ENCODE results near the gene DCLK1. TPM values are rescaled to one million over a fixed set of nuclear protein-coding genes. Genes with fewer than 3 reads are reported as not detected.
"Not testable (repeated sequence)": the region's sequence is repeated elsewhere in the genome, so short reads cannot be mapped to it uniquely, and the experiment has no call there.

Gene DCLK1
- total and polyA plus RNA-seq, 2 experiments from 2014 or later: 0.16 to 2.9 TPM

- Histone ChIP-seq H3K36me3 (replicated peaks; ENCODE audit: insufficient read depth, low read depth) (no peaks in the 10 kb centered on the region), H3K4me1 (ENCODE audit: insufficient read depth) (no peaks in the 10 kb centered on the region), H3K4me2 (no peak overlapping the region), H3K27ac (no peak overlapping the region), H3K9me3 (ENCODE audit: low read depth) (no peaks in the 10 kb centered on the region), H3K4me3 (no peak overlapping the region), H2AFZ (no peak overlapping the region), H4K20me1 (ENCODE audit: insufficient read depth, poor library complexity, severe bottlenecking) (no peaks in the 10 kb centered on the region), H3K27me3 (no peaks in the 10 kb centered on the region), H3K79me2 (no peaks in the 10 kb centered on the region), H3K9me2 (replicated peaks; ENCODE audit: insufficient read depth) (no peaks in the 10 kb centered on the region)
- no peak for TF ChIP-seq CTCF (IDR thresholded peaks at IDR 0.05; ENCODE audit: poor library complexity)
- no peak for TF ChIP-seq EZH2phosphoT487 (IDR thresholded peaks at IDR 0.05; ENCODE audit: low read depth, severe bottlenecking, unreplicated experiment)
- no peak for TF ChIP-seq EZH2 (IDR thresholded peaks at IDR 0.05; ENCODE audit: borderline replicate concordance)
- DNase-seq (ENCODE audit: low spot score): no peak
- WGBS (ENCODE audit: low lambda C conversion rate, missing lambda C conversion rate): 82% methylated on average over 7 of the region's 7 CpGs
These were observed 155.1 kb downstream of the DCLK1 start for GRCh38 chr13:35976126-35976525.

GRCh38 chr13:35966951-35967350, 164.2 kb downstream of the DCLK1 start:
- not testable (repeated sequence) for H3K9me2 ChIP-seq (replicated peaks; ENCODE audit: insufficient read depth); H4K20me1 ChIP-seq (ENCODE audit: insufficient read depth, poor library complexity, severe bottlenecking); H3K4me1 ChIP-seq (ENCODE audit: insufficient read depth); H3K4me2 ChIP-seq; H3K4me3 ChIP-seq; H3K27ac ChIP-seq; H3K79me2 ChIP-seq; DNase-seq (ENCODE audit: low spot score); H3K36me3 ChIP-seq (replicated peaks; ENCODE audit: insufficient read depth, low read depth); H2AFZ ChIP-seq; H3K27me3 ChIP-seq; H3K9me3 ChIP-seq (ENCODE audit: low read depth)
- WGBS (ENCODE audit: low lambda C conversion rate, missing lambda C conversion rate): 93% methylated on average over 19 of the region's 29 CpGs

GRCh38 chr13:35966024-35966423, 165.2 kb downstream of the DCLK1 start:
- no peaks in the 10 kb centered on the region for H3K4me1 ChIP-seq (ENCODE audit: insufficient read depth)
- no peaks in the 10 kb centered on the region for H3K36me3 ChIP-seq (replicated peaks; ENCODE audit: insufficient read depth, low read depth)
- no peak overlapping the region for H2AFZ ChIP-seq
- WGBS (ENCODE audit: low lambda C conversion rate, missing lambda C conversion rate): 84% methylated on average over 1 of the region's 1 CpG
- H3K79me2 ChIP-seq: no peaks in the 10 kb centered on the region
- no peak overlapping the region for H3K4me3 ChIP-seq
- no peaks in the 10 kb centered on the region for H3K27me3 ChIP-seq
- no peaks in the 10 kb centered on the region for H3K9me3 ChIP-seq (ENCODE audit: low read depth)
- H3K27ac ChIP-seq: no peak overlapping the region
- H3K9me2 ChIP-seq (replicated peaks; ENCODE audit: insufficient read depth): no peaks in the 10 kb centered on the region
- no peak for DNase-seq (ENCODE audit: low spot score)
- TF ChIP-seq EZH2phosphoT487 (IDR thresholded peaks at IDR 0.05; ENCODE audit: low read depth, severe bottlenecking, unreplicated experiment) (no peak), CTCF (IDR thresholded peaks at IDR 0.05; ENCODE audit: poor library complexity) (no peak), EZH2 (IDR thresholded peaks at IDR 0.05; ENCODE audit: borderline replicate concordance) (no peak)
- no peak overlapping the region for H3K4me2 ChIP-seq
- H4K20me1 ChIP-seq (ENCODE audit: insufficient read depth, poor library complexity, severe bottlenecking): no peaks in the 10 kb centered on the region

GRCh38 chr13:35965226-35965927, 165.8 kb downstream of the DCLK1 start:
- Histone ChIP-seq H3K27ac (peak overlapping the region; percentile 33), H3K27me3 (no peaks in the 10 kb centered on the region), H4K20me1 (ENCODE audit: insufficient read depth, poor library complexity, severe bottlenecking) (no peaks in the 10 kb centered on the region), H3K36me3 (replicated peaks; ENCODE audit: insufficient read depth, low read depth) (no peaks in the 10 kb centered on the region), H3K9me2 (replicated peaks; ENCODE audit: insufficient read depth) (no peaks in the 10 kb centered on the region), H2AFZ (no peak overlapping the region), H3K4me2 (no peak overlapping the region), H3K4me3 (no peak overlapping the region), H3K9me3 (ENCODE audit: low read depth) (no peaks in the 10 kb centered on the region), H3K4me1 (ENCODE audit: insufficient read depth) (no peaks in the 10 kb centered on the region), H3K79me2 (no peaks in the 10 kb centered on the region)
- DNase-seq (ENCODE audit: low spot score): no peak
- TF ChIP-seq EZH2phosphoT487 (IDR thresholded peaks at IDR 0.05; ENCODE audit: low read depth, severe bottlenecking, unreplicated experiment): no peak
- no peak for TF ChIP-seq CTCF (IDR thresholded peaks at IDR 0.05; ENCODE audit: poor library complexity)
- no peak for TF ChIP-seq EZH2 (IDR thresholded peaks at IDR 0.05; ENCODE audit: borderline replicate concordance)
- WGBS (ENCODE audit: low lambda C conversion rate, missing lambda C conversion rate): 85% methylated on average over 7 of the region's 7 CpGs

Measured in hepatocyte (in vitro differentiated cells).